Endothelial cell (in vitro differentiated cells): ENCODE measurements around the gene GNAQ. TPM values are rescaled to one million over a fixed set of nuclear protein-coding genes. Genes with fewer than 3 reads are reported as not detected.
"Not testable (repeated sequence)": the region's sequence is repeated elsewhere in the genome, so short reads cannot be mapped to it uniquely, and the experiment has no call there.

Experiments used
- DNase-seq: peaks from one replicate; pipeline ENCODE4 v3.0.0; 2021; ENCODE audit warnings: low spot score
- H3K27ac Mint-ChIP-seq: one replicate; pipeline ENCODE4 v1.8.0; 2021; ENCODE audit warnings: mixed read lengths, inconsistent platforms; ENCODE audit not compliant: unreplicated experiment
- H3K27me3 Mint-ChIP-seq: one replicate; pipeline ENCODE4 v1.8.0; 2021; ENCODE audit warnings: mild to moderate bottlenecking, moderate library complexity, mixed read lengths, inconsistent platforms; ENCODE audit not compliant: unreplicated experiment
- H3K36me3 Mint-ChIP-seq: one replicate; pipeline ENCODE4 v1.8.0; 2021; ENCODE audit warnings: mild to moderate bottlenecking, low read depth, mixed read lengths, inconsistent platforms; ENCODE audit not compliant: unreplicated experiment
- H3K4me1 Mint-ChIP-seq: one replicate; pipeline ENCODE4 v1.8.0; 2021; ENCODE audit warnings: mild to moderate bottlenecking, mixed read lengths, inconsistent platforms; ENCODE audit not compliant: unreplicated experiment
- H3K4me3 Mint-ChIP-seq: one replicate; pipeline ENCODE4 v1.8.0; 2021; ENCODE audit warnings: mild to moderate bottlenecking, mixed read lengths, inconsistent platforms; ENCODE audit not compliant: unreplicated experiment
- H3K9me3 Mint-ChIP-seq: one replicate; pipeline ENCODE4 v1.8.0; 2021; ENCODE audit warnings: mixed read lengths, inconsistent platforms; ENCODE audit not compliant: unreplicated experiment
- total RNA-seq: library from RNA; stranded (reverse); fragmentation: NEBNext Ultra II Directional; extraction: Animal tissue kit (Norgen Biotek cat#: 25700); gene quantifications from one replicate; pipeline ENCODE4 v1.2.1, GENCODE V29; 2021; ENCODE audit not compliant: unreplicated experiment
- TF ChIP-seq, protein P1 (sequence below): fragments of 200-600 bp; sonication (generic); IDR thresholded peaks from one replicate; pipeline ENCODE4 v1.5.0; 2021; ENCODE audit warnings: antibody characterized with exemption; ENCODE audit not compliant: unreplicated experiment

GNAQ gene
- total RNA-seq, 1 donor from 2014 or later: 94.6 TPM

DNA sequence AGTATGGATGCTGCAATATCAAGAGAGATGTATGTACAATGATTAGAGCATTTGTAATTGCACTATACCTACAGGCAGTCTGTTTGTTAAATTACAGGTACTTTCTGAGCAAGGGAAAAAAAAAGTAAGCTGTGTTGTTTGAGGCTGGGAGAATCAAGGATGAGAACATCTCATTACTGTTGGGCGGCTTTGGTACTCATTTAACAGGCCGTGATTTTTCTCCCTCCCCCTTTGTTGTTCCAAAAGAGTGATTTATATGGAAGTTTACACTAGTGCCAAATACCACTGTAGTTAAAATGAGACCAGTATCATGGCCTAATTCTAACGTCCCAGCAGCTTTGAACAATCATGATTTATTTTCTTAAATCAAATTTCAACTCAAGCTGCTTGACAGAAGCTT, 312.3 kb downstream of the GNAQ start:
- Mint-ChIP-seq H3K4me3 (no peak overlapping the region), H3K36me3 (peaks cover under 1% of the 10 kb centered on the region), H3K9me3 (no peaks in the 10 kb centered on the region), H3K27ac (no peak overlapping the region), H3K4me1 (peaks cover 30% of the 10 kb centered on the region), H3K27me3 (peaks cover 2% of the 10 kb centered on the region)
- no peak for DNase-seq
- TF ChIP-seq, protein P1, sequence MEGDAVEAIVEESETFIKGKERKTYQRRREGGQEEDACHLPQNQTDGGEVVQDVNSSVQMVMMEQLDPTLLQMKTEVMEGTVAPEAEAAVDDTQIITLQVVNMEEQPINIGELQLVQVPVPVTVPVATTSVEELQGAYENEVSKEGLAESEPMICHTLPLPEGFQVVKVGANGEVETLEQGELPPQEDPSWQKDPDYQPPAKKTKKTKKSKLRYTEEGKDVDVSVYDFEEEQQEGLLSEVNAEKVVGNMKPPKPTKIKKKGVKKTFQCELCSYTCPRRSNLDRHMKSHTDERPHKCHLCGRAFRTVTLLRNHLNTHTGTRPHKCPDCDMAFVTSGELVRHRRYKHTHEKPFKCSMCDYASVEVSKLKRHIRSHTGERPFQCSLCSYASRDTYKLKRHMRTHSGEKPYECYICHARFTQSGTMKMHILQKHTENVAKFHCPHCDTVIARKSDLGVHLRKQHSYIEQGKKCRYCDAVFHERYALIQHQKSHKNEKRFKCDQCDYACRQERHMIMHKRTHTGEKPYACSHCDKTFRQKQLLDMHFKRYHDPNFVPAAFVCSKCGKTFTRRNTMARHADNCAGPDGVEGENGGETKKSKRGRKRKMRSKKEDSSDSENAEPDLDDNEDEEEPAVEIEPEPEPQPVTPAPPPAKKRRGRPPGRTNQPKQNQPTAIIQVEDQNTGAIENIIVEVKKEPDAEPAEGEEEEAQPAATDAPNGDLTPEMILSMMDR: no peak

DNA sequence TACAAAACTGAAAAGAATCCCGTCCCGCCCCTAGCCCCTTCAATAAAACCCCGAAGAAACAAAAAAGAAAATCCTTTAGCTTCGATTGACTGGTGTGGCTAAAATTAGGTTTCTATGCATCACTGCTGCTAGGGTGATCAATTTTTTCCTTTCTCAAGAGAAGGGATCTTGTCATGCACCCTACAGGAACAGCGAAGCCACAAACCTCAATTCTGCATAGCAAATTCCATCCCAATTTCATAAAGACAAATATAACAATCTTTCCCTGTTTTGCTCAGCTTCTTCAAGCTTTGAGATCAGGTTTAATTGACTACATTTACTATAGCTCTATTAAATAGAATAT, 313.3 kb downstream of the GNAQ start:
- not testable (repeated sequence) for H3K9me3 Mint-ChIP-seq, H3K27me3 Mint-ChIP-seq, DNase-seq, H3K36me3 Mint-ChIP-seq, H3K4me3 Mint-ChIP-seq, H3K27ac Mint-ChIP-seq
- peaks cover 32% of the 10 kb centered on the region for H3K4me1 Mint-ChIP-seq

DNA sequence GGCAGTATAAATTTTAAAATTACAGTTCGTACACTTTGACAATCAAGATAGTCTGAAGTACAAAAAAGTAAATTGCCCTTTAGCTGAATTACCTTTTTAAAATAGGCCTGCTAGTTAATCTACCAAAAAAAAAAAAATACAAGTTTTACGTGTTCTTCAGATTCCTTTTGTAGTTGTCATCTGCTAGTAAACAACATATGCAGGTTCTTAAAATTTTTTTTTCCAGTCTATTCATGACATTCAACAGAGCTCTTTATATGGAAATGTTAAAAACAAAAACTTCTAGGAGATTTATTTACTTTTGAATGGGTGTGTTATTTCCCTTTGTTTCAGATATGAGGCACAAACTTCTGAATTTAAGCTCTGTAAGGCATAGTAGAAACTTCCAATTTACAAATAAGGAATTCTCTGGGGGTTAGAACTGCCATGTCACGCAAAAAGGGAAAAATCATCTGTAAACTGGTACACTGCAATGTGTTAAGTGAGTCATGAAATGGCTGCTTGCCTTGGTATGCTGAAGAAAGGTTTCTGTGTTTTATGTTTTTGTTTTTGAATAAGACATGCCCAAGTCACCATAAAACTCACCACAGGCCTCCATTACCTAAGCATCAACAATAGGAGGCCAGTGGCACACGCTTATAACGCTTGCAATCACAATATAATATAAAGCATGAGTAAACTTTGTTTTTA, 313.9 kb downstream of the GNAQ start:
- not testable (repeated sequence) for H3K27ac Mint-ChIP-seq, DNase-seq, H3K27me3 Mint-ChIP-seq, H3K36me3 Mint-ChIP-seq, H3K4me3 Mint-ChIP-seq, H3K9me3 Mint-ChIP-seq
- H3K4me1 Mint-ChIP-seq: peaks cover 35% of the 10 kb centered on the region

DNA sequence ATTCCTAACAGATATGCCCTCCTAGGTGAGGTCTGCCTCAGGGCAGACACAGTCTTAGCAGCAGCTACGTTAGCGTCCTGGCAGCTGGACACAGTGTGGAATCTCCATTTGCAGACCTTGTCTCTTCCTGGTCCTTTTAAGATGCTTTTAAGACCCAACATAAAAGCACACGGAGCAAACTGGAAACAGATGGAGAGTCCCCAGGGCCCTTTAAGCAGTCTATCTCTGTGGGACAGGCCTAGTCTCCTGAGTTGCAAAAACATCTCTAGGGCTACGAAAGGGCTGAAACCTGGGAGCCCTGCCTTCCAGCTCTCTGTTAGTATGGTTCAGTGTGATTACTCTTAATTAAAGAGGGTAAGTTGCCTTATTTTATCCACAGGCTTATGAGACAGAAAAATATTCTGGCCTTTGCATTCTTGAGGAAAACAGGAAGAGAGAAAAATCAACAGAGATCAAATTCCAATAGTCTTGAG, 317.5 kb downstream of the GNAQ start:
- TF ChIP-seq, protein P1: no peak
- Mint-ChIP-seq H3K9me3 (no peaks in the 10 kb centered on the region), H3K27ac (no peak overlapping the region), H3K27me3 (peaks cover 5% of the 10 kb centered on the region), H3K4me1 (peaks cover 17% of the 10 kb centered on the region), H3K36me3 (peaks cover 3% of the 10 kb centered on the region), H3K4me3 (no peak overlapping the region)
- DNase-seq: no peak

DNA sequence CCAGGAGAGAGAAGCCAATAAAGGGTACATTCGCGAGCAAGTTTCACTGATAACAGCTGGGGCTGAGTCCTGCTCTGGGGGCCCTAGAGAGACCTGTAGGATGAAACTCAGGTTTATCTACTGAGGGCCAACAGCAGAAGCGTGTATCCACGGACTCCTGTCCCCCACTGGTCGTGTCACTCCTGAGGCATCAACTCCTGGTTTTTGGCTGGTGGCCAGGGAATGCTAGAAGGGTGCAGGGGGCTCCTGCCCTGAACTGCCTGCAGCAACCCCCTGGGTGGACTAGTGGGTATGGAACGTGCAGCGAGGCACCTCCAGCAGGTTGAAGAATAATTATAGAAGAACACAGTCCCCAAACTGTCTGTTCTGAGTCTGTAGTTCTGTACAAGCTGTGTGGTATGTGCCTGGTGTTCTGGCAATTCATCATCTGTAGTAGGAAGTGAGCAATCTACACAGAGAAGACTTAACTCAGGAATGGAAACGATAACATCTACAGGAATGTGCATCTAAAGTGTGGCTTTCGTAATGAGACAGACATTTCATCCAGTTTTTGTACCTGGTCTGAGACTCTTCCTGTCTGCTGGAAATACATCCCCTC, 319.0 kb downstream of the GNAQ start:
- Mint-ChIP-seq H3K9me3 (no peaks in the 10 kb centered on the region), H3K27ac (peak overlapping the region; percentile 38), H3K27me3 (peaks cover 5% of the 10 kb centered on the region), H3K4me3 (no peak overlapping the region), H3K36me3 (peaks cover 3% of the 10 kb centered on the region), H3K4me1 (peaks cover 14% of the 10 kb centered on the region)
- TF ChIP-seq, protein P1: no peak
- no peak for DNase-seq

DNA sequence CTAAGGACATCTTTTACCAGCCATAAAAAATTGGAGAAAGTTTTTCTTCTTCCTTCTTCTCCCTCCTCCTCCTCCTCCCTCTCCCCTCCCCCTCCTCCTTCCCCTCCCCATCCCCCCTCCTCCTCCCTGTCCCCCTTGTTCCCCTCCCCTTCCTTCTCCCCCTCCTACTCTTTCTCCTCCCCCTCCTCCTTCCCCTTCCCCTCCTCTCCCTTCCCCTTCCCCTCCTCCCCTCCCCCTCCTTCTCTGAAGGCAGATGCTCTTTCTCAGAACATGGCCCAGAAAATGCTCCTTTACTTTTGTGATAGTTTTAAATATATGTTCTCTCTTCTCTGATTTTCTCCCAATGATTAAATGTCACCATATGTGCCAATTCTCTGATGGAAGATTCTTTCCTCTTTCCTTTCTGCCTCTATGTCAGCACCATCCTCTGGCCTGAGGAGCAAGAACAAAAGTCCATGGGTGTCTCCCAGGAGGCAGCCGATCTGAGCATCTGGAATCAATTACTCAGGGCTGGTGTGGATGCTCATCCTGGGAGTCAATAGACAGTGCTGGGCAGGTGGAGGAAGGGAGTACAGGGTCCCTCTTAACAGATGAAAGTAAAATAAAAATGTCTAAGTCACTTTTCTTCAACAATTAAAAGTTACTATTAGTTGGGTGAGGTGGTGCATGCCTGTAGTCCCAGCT, 320.5 kb downstream of the GNAQ start:
- TF ChIP-seq, protein P1: no peak
- no peaks in the 10 kb centered on the region for H3K9me3 Mint-ChIP-seq
- no peak for DNase-seq
- H3K36me3 Mint-ChIP-seq: peaks cover 3% of the 10 kb centered on the region
- H3K4me1 Mint-ChIP-seq: peaks cover 14% of the 10 kb centered on the region
- H3K27ac Mint-ChIP-seq: no peak overlapping the region
- H3K27me3 Mint-ChIP-seq: peaks cover 5% of the 10 kb centered on the region
- peak overlapping the region; percentile 28 for H3K4me3 Mint-ChIP-seq
